Hepatocyte (in vitro differentiated cells): ENCODE data around the gene MDFIC2.

ENCODE experiments used
- CTCF ChIP-seq: fragments of 200-600 bp; sonication (generic); IDR thresholded peaks from 2 replicates; pipeline ENCODE4 v1.5.1; 2016; ENCODE audit warnings: antibody characterized with exemption, mild to moderate bottlenecking; ENCODE audit not compliant: poor library complexity
- EZH2 ChIP-seq: fragments of 200-600 bp; sonication (generic); IDR thresholded peaks from 2 replicates; pipeline ENCODE4 v1.6.1; 2016; ENCODE audit warnings: antibody characterized with exemption, mild to moderate bottlenecking, borderline replicate concordance
- EZH2phosphoT487 ChIP-seq: fragments of 200-600 bp; sonication (generic); IDR thresholded peaks from one replicate; pipeline ENCODE4 v1.6.1; 2018; ENCODE audit warnings: antibody characterized with exemption, mild to moderate bottlenecking, low read depth, moderate library complexity; ENCODE audit not compliant: unreplicated experiment, severe bottlenecking

DNA sequence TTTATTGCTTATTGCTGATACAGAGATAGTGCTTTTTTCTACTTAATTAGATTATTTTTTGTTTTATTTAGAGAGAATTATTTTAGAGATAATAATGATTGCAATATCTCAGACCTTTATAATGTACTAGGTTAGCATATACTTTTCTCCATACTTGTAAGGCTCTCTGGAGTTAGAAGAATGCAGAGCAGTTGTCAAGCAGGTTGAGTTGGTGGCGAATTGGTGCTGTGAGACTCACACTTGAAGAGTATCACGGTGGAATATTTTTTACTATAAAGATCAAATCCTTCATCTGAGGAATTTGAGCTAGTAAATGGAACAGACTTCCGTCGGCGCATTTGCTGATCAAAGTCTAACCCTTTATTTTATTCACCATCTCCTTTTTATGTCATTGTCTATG is 47.3 kb upstream of the MDFIC2 start:
- no peak for TF ChIP-seq CTCF
- no peak for TF ChIP-seq EZH2phosphoT487
- no peak for TF ChIP-seq EZH2
